Liver (tissue), 9 donors: ENCODE results near the gene SP100. TPM values are rescaled to one million over a fixed set of nuclear protein-coding genes. Genes with fewer than 3 reads are reported as not detected.

Source experiments
- DNase-seq: peaks from one replicate; pipeline ENCODE4 v3.0.0-alpha.2; 2017; ENCODE audit warnings: low spot score
- H3K27ac ChIP-seq, 2 donors: one replicate each; pipeline ENCODE4 v1.7.0; 2013; ENCODE audit warnings: inconsistent platforms in 2 of 2, low read length in 2 of 2, control low read depth in 1 of 2, low read depth in 1 of 2, mild to moderate bottlenecking in 1 of 2
- H3K27me3 ChIP-seq, 4 donors: one replicate each; pipeline versions ENCODE4 v1.6.1 to v1.7.0; 2013; ENCODE audit warnings: low read length in 3 of 4, inconsistent platforms in 1 of 4, mild to moderate bottlenecking in 1 of 4, moderate library complexity in 1 of 4; ENCODE audit not compliant: control insufficient read depth in 4 of 4, insufficient read depth in 4 of 4
- H3K36me3 ChIP-seq, 4 donors: one replicate each; pipeline versions ENCODE4 v1.6.1 to v1.7.0; 2013; ENCODE audit warnings: low read length in 3 of 4, mild to moderate bottlenecking in 3 of 4, low read depth in 1 of 4, moderate library complexity in 1 of 4; ENCODE audit not compliant: control insufficient read depth in 4 of 4, insufficient read depth in 3 of 4
- H3K4me1 ChIP-seq, 4 donors: one replicate each; pipeline versions ENCODE4 v1.6.1 to v1.7.0; 2013; ENCODE audit warnings: low read length in 3 of 4, mild to moderate bottlenecking in 3 of 4, moderate library complexity in 1 of 4; ENCODE audit not compliant: control insufficient read depth in 4 of 4, insufficient read depth in 4 of 4
- H3K4me3 ChIP-seq, 3 donors: one replicate each; pipeline versions ENCODE4 v1.6.1 to v1.7.0; 2013; ENCODE audit warnings: low read length in 3 of 3, control low read depth in 1 of 3, low read depth in 1 of 3, mild to moderate bottlenecking in 1 of 3
- H3K9ac ChIP-seq, 2 donors: one replicate each; pipeline ENCODE4 v1.7.0; 2013; ENCODE audit warnings: low read length in 2 of 2, mild to moderate bottlenecking in 2 of 2, moderate library complexity in 2 of 2, control low read depth in 1 of 2, low read depth in 1 of 2
- H3K9me3 ChIP-seq, 4 donors: one replicate each; pipeline versions ENCODE4 v1.6.1 to v1.7.0; 2013; ENCODE audit warnings: low read length in 3 of 4; ENCODE audit not compliant: control insufficient read depth in 4 of 4
- EGR1 ChIP-seq, 2 donors: IDR thresholded peaks; 2 replicates each; pipeline ENCODE4 v1.6.1; 2016 to 2018; ENCODE audit warnings: antibody characterized with exemption in 2 of 2, low read depth in 2 of 2
- FOXA1 ChIP-seq: IDR thresholded peaks from 2 replicates; pipeline ENCODE4 v1.6.1; 2016; ENCODE audit warnings: antibody characterized with exemption
- FOXA2 ChIP-seq: IDR thresholded peaks from 2 replicates; pipeline ENCODE4 v1.6.1; 2016; ENCODE audit warnings: antibody characterized with exemption
- GABPA ChIP-seq, 2 donors: IDR thresholded peaks in 1 of 2; conservative IDR thresholded peaks in 1 of 2; 2 replicates each; pipeline ENCODE4 v1.6.1; 2016; ENCODE audit warnings: antibody characterized with exemption in 2 of 2, mild to moderate bottlenecking in 1 of 2, moderate library complexity in 1 of 2
- HNF4A ChIP-seq, 2 donors: conservative IDR thresholded peaks; 2 replicates each; pipeline ENCODE4 v1.6.1; 2016; ENCODE audit warnings: antibody characterized with exemption in 2 of 2, mild to moderate bottlenecking in 2 of 2
- HNF4G ChIP-seq: IDR thresholded peaks from 2 replicates; pipeline ENCODE4 v1.6.1; 2016; ENCODE audit warnings: antibody characterized with exemption
- JUND ChIP-seq, 2 donors: IDR thresholded peaks; 2 replicates each; pipeline ENCODE4 v1.6.1; 2016; ENCODE audit warnings: antibody characterized with exemption in 2 of 2
- NR2F2 ChIP-seq: IDR thresholded peaks from 2 replicates; pipeline ENCODE4 v1.6.1; 2016; ENCODE audit warnings: antibody characterized with exemption
- RAD21 ChIP-seq, 2 donors: IDR thresholded peaks; 2 replicates each; pipeline ENCODE4 v1.6.1; 2016; ENCODE audit warnings: antibody characterized with exemption in 2 of 2, mild to moderate bottlenecking in 2 of 2
- RXRA ChIP-seq, 2 donors: IDR thresholded peaks; 2 replicates each; pipeline ENCODE4 v1.6.1; 2017 to 2018; ENCODE audit warnings: antibody characterized with exemption in 2 of 2, mild to moderate bottlenecking in 1 of 2
- SP1 ChIP-seq: IDR thresholded peaks from 2 replicates; pipeline ENCODE4 v1.6.1; 2018; ENCODE audit warnings: antibody characterized with exemption, mild to moderate bottlenecking
- YY1 ChIP-seq: IDR thresholded peaks from 2 replicates; pipeline ENCODE4 v1.6.1; 2016; ENCODE audit warnings: antibody characterized with exemption, mild to moderate bottlenecking
- ZBTB33 ChIP-seq: IDR thresholded peaks from 2 replicates; pipeline ENCODE4 v1.6.1; 2016; ENCODE audit warnings: antibody characterized with exemption
- WGBS: extraction: QIAGEN DNeasy Blood & Tissue Kit; methylation state at CpG from one replicate; pipeline ENCODE4 v1.1.7; 2013; 5-methylcytosine and 5-hydroxymethylcytosine counted together
- polyA plus RNA-seq, 2 donors: library from polyadenylated mRNA; stranded (reverse) in 1 of 2; unstranded in 1 of 2; fragments of 200-250 nt in 1 of 2; fragments of >200 nt in 1 of 2; fragmentation: Nextera tagmentation in 1 of 2; extraction: Ambion mirVana in 1 of 2; gene quantifications; one replicate each; pipeline versions ENCODE4 v1.2.1 to v1.2.3, GENCODE V29; 2013 to 2015
- total RNA-seq, 2 donors: library from RNA; depleted of rRNA; stranded (reverse); fragments of >200 nt; gene quantifications; one replicate each; pipeline ENCODE4 v1.2.3, GENCODE V29; 2014
- TF ChIP-seq, protein P1 (sequence below): IDR thresholded peaks from 2 replicates; pipeline ENCODE4 v1.6.1; 2016; ENCODE audit warnings: antibody characterized with exemption
- TF ChIP-seq, protein P2 (sequence below): fragments of 150-350 bp; IDR thresholded peaks from 2 replicates; pipeline ENCODE4 v1.5.1; 2017; ENCODE audit warnings: improper control_type of control experiment, low read depth, low read length; ENCODE audit not compliant: missing input control
- TF ChIP-seq, protein P3 (sequence below): IDR thresholded peaks from 2 replicates; pipeline ENCODE4 v1.6.1; 2016; ENCODE audit warnings: antibody characterized with exemption
- donor health status: healthy.
- donor health status: healthy.
- donor health status: healthy.
- donor health status: healthy.
- donor health status: healthy.

Gene SP100
- total and polyA plus RNA-seq, 4 donors = 21.9 to 45.5 (median 33.1) TPM

DNA sequence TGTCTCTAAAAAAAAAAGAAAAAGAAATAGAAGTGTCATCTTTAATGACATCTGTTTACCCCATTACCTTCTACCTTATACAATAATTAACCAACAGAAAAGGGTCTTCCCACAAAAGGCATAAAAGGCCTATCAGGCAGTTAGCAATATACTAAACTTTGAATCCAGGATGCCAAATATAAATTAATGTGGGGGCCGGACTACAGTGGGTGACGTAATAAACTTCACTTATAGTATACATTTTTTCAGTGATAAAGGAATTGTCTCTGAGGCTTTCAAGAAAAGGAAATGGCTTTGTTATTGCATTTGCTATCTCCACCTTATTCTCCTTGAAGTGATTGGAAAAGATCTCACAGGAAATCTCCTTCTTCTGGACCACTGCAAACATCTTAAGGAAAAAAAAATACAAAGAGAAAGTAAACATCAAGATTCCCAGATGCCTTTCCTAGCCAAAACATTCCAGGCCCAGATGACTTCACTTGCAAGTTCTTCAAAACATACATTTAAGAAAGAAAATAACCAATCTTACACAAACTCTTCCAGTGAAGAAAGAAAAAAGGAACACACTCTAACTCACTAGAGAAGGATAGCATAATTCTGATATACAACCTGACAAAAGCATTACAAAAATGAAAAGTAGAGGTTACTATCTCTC, 170.5 kb downstream of the SP100 start:
- no peaks in the 10 kb centered on the region for H3K9me3 ChIP-seq
- peaks cover 0 to 2% (median 0%) of the 10 kb centered on the region in 4 donors for H3K4me1 ChIP-seq
- TF ChIP-seq HNF4A (conservative IDR thresholded peaks at IDR 0.05) = no peak
- no peak for TF ChIP-seq HNF4G
- no peak for TF ChIP-seq ZBTB33
- no peak for TF ChIP-seq RAD21 (IDR thresholded peaks at IDR 0.05)
- no peak for TF ChIP-seq NR2F2
- TF ChIP-seq, protein P1, sequence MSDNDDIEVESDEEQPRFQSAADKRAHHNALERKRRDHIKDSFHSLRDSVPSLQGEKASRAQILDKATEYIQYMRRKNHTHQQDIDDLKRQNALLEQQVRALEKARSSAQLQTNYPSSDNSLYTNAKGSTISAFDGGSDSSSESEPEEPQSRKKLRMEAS = no peak
- TF ChIP-seq JUND (IDR thresholded peaks at IDR 0.05) = no peak
- no peak for TF ChIP-seq RXRA (IDR thresholded peaks at IDR 0.05)
- no peak for TF ChIP-seq FOXA1
- TF ChIP-seq, protein P2, sequence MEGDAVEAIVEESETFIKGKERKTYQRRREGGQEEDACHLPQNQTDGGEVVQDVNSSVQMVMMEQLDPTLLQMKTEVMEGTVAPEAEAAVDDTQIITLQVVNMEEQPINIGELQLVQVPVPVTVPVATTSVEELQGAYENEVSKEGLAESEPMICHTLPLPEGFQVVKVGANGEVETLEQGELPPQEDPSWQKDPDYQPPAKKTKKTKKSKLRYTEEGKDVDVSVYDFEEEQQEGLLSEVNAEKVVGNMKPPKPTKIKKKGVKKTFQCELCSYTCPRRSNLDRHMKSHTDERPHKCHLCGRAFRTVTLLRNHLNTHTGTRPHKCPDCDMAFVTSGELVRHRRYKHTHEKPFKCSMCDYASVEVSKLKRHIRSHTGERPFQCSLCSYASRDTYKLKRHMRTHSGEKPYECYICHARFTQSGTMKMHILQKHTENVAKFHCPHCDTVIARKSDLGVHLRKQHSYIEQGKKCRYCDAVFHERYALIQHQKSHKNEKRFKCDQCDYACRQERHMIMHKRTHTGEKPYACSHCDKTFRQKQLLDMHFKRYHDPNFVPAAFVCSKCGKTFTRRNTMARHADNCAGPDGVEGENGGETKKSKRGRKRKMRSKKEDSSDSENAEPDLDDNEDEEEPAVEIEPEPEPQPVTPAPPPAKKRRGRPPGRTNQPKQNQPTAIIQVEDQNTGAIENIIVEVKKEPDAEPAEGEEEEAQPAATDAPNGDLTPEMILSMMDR = no peak
- H3K9ac ChIP-seq = no peak overlapping the region
- no peaks in the 10 kb centered on the region for H3K27me3 ChIP-seq
- H3K4me3 ChIP-seq = no peak overlapping the region
- no peak overlapping the region for H3K27ac ChIP-seq
- DNase-seq = no peak
- 80% methylated on average over 2 of the region's 2 CpGs for WGBS
- H3K36me3 ChIP-seq = no peaks in the 10 kb centered on the region

- 79% methylated on average over 3 of the region's 3 CpGs for WGBS
- Histone ChIP-seq H3K27me3 (no peaks in the 10 kb centered on the region), H3K36me3 (no peaks in the 10 kb centered on the region), H3K4me1 (peaks cover 0 to 2% (median 0%) of the 10 kb centered on the region in 4 donors), H3K4me3 (no peak overlapping the region), H3K27ac (no peak overlapping the region), H3K9ac (no peak overlapping the region), H3K9me3 (no peaks in the 10 kb centered on the region)
- TF ChIP-seq RAD21 (IDR thresholded peaks at IDR 0.05) = no peak
- TF ChIP-seq EGR1 (IDR thresholded peaks at IDR 0.05; ENCODE audit: low read depth in 2 of 2) = no peak
- no peak for TF ChIP-seq SP1
- TF ChIP-seq RXRA (IDR thresholded peaks at IDR 0.05) = no peak
- TF ChIP-seq, protein P3, sequence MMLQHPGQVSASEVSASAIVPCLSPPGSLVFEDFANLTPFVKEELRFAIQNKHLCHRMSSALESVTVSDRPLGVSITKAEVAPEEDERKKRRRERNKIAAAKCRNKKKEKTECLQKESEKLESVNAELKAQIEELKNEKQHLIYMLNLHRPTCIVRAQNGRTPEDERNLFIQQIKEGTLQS = no peak
- no peak for TF ChIP-seq HNF4A (conservative IDR thresholded peaks at IDR 0.05)
- DNase-seq = no peak
Measured at GRCh38 chr2:230589025-230589424, 173.0 kb downstream of the SP100 start.

DNA sequence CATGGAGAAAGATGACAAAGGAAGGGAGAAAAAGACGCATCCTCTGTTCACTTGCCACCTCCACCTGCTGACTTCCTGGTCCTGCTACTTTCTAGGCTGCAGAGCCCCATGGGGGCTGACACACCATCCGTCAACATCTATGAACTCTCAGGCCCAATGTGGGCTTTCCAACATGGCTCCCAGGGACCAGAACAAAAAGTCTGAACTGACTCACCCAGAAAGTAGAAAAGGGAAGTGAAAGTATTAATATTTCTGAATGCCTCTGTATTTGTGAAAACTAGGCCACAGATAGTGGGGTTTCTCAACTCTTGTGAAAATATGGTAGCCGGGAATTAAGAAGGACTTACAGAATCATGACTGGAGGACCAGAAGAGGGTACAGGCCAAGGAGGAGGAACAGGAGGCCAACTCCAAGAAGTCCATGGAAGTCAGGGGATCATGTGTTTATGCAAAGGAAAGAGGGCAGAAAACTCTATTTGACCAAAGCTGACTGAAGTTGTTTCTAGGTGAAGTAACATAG, 173.6 kb downstream of the SP100 start:
- no peak overlapping the region for H3K27ac ChIP-seq

More for the DNA sequence above, 173.6 kb downstream of the SP100 start:
- TF ChIP-seq YY1 = peak; percentile 17
- TF ChIP-seq FOXA2 = no peak
- TF ChIP-seq GABPA (IDR thresholded peaks at IDR 0.05 in 1 of 2, conservative IDR thresholded peaks at IDR 0.05 in 1 of 2) = no peak
- no peak for TF ChIP-seq ZBTB33
- no peak for TF ChIP-seq EGR1 (IDR thresholded peaks at IDR 0.05; ENCODE audit: low read depth in 2 of 2)
- no peak for TF ChIP-seq FOXA1
- whole genome bisulfite sequencing = 90% methylated on average over 3 of the region's 3 CpGs
- Histone ChIP-seq H3K4me3 (no peak overlapping the region), H3K9me3 (no peaks in the 10 kb centered on the region), H3K36me3 (no peaks in the 10 kb centered on the region), H3K27me3 (no peaks in the 10 kb centered on the region), H3K9ac (no peak overlapping the region), H3K4me1 (peaks cover 0 to 2% (median 0%) of the 10 kb centered on the region in 4 donors)
- DNase-seq = no peak
